Keratinocyte (primary cell): ENCODE results near the gene UNC13B. TPM values are rescaled to one million over a fixed set of nuclear protein-coding genes. Genes with fewer than 3 reads are reported as not detected.

ENCODE experiments used
- DNase-seq: peaks from one replicate; pipeline ENCODE4 v3.0.0-alpha.2; 2011; ENCODE audit warnings: low read depth, missing footprints, low spot score
- FAIRE-seq: peaks from 2 replicates; lab custom pipeline; 2011; peaks lifted over from hg19 to GRCh38; lab: Jason Lieb, UNC
- H2AFZ ChIP-seq: 2 replicates; pipeline ENCODE4 v1.6.0; 2012; ENCODE audit warnings: low read length, control low read depth, inconsistent platforms; ENCODE audit not compliant: control insufficient read depth
- H3K27ac ChIP-seq: 2 replicates; pipeline ENCODE4 v1.5.1; 2011; ENCODE audit warnings: low read length; ENCODE audit not compliant: control insufficient read depth, insufficient read depth
- H3K27me3 ChIP-seq: 3 replicates; pipeline ENCODE4 v1.6.0; 2011; ENCODE audit warnings: low read length; ENCODE audit not compliant: control insufficient read depth, insufficient read depth; ENCODE audit errors: extremely low read depth
- H3K36me3 ChIP-seq, 2 experiments: 2 replicates in 1 of 2; 3 replicates in 1 of 2; pipeline ENCODE4 v1.5.1; 2011; ENCODE audit warnings: low read length in 2 of 2, mild to moderate bottlenecking in 1 of 2; ENCODE audit not compliant: control insufficient read depth in 2 of 2, insufficient read depth in 2 of 2; ENCODE audit errors: extremely low read depth in 1 of 2
- H3K4me1 ChIP-seq: 3 replicates; pipeline ENCODE4 v1.5.1; 2011; ENCODE audit warnings: low read length; ENCODE audit not compliant: control insufficient read depth, insufficient read depth; ENCODE audit errors: extremely low read depth
- H3K4me2 ChIP-seq: 3 replicates; pipeline ENCODE4 v1.6.0; 2011; ENCODE audit warnings: low read depth, low read length; ENCODE audit not compliant: control insufficient read depth, insufficient read depth; ENCODE audit errors: extremely low read depth
- H3K4me3 ChIP-seq, 3 experiments: fragments of 200-600 bp in 1 of 3; sonication (generic) in 1 of 3; 2 replicates in 2 of 3; 3 replicates in 1 of 3; pipeline ENCODE4 v1.5.1; 2011 to 2016; ENCODE audit warnings: low read length in 3 of 3, mild to moderate bottlenecking in 3 of 3, control low read depth in 2 of 3, inconsistent platforms in 1 of 3, low read depth in 1 of 3, mixed read lengths in 1 of 3, mixed run types in 1 of 3, moderate library complexity in 1 of 3; ENCODE audit not compliant: control insufficient read depth in 2 of 3, insufficient read depth in 2 of 3; ENCODE audit errors: extremely low read depth in 1 of 3
- H3K79me2 ChIP-seq: 2 replicates; pipeline ENCODE4 v1.6.0; 2012; ENCODE audit warnings: low read length; ENCODE audit not compliant: control insufficient read depth, insufficient read depth
- H3K9ac ChIP-seq: 3 replicates; pipeline ENCODE4 v1.6.0; 2011; ENCODE audit warnings: low read length; ENCODE audit not compliant: control insufficient read depth, insufficient read depth; ENCODE audit errors: extremely low read depth
- H3K9me1 ChIP-seq: 3 replicates; pipeline ENCODE4 v1.6.0; 2011; ENCODE audit warnings: low read length; ENCODE audit not compliant: control insufficient read depth, insufficient read depth; ENCODE audit errors: extremely low read depth
- H3K9me3 ChIP-seq: 2 replicates; pipeline ENCODE4 v1.5.1; 2012; ENCODE audit warnings: low read depth, low read length; ENCODE audit not compliant: control insufficient read depth
- H4K20me1 ChIP-seq: 3 replicates; pipeline ENCODE4 v1.6.0; 2011; ENCODE audit warnings: low read length; ENCODE audit not compliant: control insufficient read depth, insufficient read depth; ENCODE audit errors: extremely low read depth
- EZH2 ChIP-seq: IDR thresholded peaks from one replicate; pipeline ENCODE4 v1.6.1; 2012; ENCODE audit warnings: inconsistent platforms, mild to moderate bottlenecking, low read length, moderate library complexity
- dilution Hi-C: fragments of 300-500 bp; cut with MboI; formaldehyde crosslinking; loops from one replicate; pipeline ENCODE4 v1.7.0; 2020; ENCODE audit warnings: low sequenced_read_pairs; ENCODE audit not compliant: extremely low pct_ligation_motif_present
- polyA plus RNA-seq, 5 experiments: library from polyadenylated mRNA; depleted of rRNA in 3 of 5; stranded (reverse) in 3 of 5; stranded (forward) in 1 of 5; unstranded in 1 of 5; fragments of >200 nt; gene quantifications; 1 replicate in 1 of 5; 2 replicates in 3 of 5; 3 replicates in 1 of 5; pipeline versions ENCODE4 v1.2.1 to v1.2.3, GENCODE V29; 2011 to 2012; ENCODE audit warnings: missing spikeins in 2 of 5, low read depth in 1 of 5, low replicate concordance in 1 of 5
- TF ChIP-seq, protein P1 (sequence below), 3 experiments: IDR thresholded peaks in 1 of 3; conservative IDR thresholded peaks in 1 of 3; optimal IDR thresholded peaks in 1 of 3; 2 replicates in 2 of 3; 3 replicates in 1 of 3; pipeline versions ENCODE3 to v1.5.1; 2011; ENCODE audit warnings: low read length in 3 of 3, mild to moderate bottlenecking in 3 of 3, moderate library complexity in 2 of 3, control low read depth in 1 of 3, inconsistent platforms in 1 of 3; ENCODE audit not compliant: insufficient read depth in 2 of 3; ENCODE audit errors: extremely low read depth in 1 of 3

Gene UNC13B
- polyA plus RNA-seq, 1 donor (not counting 4 experiments of a cell fraction or from before 2014, with no cell fraction given), result 9.3 TPM

DNA sequence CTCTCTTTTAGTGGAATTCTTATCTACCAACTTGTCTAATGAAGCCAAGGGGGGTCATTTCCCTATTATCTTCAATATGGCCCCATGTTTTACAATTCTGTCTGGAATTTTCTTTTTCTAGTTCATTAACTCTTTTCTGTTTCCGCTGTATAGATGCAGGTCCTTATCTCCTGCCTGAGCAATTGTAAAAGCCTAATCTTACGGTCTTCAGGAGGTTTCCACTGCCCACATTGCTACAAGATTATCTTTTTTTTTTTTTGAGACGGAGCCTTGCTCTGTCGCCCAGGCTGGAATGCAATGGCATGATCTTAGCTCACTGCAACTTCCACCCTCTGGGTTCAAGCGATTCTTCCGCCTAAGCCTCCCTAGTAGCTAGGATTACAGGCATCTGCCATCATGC, 132.3 kb downstream of the UNC13B start:
- Histone ChIP-seq H2AFZ (no peak overlapping the region), H3K4me1 (peaks cover 2% of the 10 kb centered on the region), H3K27ac (no peak overlapping the region), H3K4me3 (no peak overlapping the region), H4K20me1 (no peaks in the 10 kb centered on the region), H3K27me3 (no peaks in the 10 kb centered on the region), H3K9ac (no peak overlapping the region), H3K9me1 (no peaks in the 10 kb centered on the region), H3K4me2 (no peak overlapping the region), H3K36me3 (no peaks in the 10 kb centered on the region), H3K9me3 (no peaks in the 10 kb centered on the region), H3K79me2 (no peaks in the 10 kb centered on the region)
- TF ChIP-seq EZH2, result no peak
- TF ChIP-seq, protein P1, sequence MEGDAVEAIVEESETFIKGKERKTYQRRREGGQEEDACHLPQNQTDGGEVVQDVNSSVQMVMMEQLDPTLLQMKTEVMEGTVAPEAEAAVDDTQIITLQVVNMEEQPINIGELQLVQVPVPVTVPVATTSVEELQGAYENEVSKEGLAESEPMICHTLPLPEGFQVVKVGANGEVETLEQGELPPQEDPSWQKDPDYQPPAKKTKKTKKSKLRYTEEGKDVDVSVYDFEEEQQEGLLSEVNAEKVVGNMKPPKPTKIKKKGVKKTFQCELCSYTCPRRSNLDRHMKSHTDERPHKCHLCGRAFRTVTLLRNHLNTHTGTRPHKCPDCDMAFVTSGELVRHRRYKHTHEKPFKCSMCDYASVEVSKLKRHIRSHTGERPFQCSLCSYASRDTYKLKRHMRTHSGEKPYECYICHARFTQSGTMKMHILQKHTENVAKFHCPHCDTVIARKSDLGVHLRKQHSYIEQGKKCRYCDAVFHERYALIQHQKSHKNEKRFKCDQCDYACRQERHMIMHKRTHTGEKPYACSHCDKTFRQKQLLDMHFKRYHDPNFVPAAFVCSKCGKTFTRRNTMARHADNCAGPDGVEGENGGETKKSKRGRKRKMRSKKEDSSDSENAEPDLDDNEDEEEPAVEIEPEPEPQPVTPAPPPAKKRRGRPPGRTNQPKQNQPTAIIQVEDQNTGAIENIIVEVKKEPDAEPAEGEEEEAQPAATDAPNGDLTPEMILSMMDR (optimal IDR thresholded peaks at IDR 0.05 in 1 of 3, IDR thresholded peaks at IDR 0.05 in 1 of 3, conservative IDR thresholded peaks at IDR 0.05 in 1 of 3; ENCODE audit: extremely low read depth in 1 of 3, insufficient read depth in 2 of 3, low read length in 3 of 3), result no peak
- FAIRE-seq (no peak), DNase-seq (no peak)
- dilution Hi-C loops, result no loop called here

DNA sequence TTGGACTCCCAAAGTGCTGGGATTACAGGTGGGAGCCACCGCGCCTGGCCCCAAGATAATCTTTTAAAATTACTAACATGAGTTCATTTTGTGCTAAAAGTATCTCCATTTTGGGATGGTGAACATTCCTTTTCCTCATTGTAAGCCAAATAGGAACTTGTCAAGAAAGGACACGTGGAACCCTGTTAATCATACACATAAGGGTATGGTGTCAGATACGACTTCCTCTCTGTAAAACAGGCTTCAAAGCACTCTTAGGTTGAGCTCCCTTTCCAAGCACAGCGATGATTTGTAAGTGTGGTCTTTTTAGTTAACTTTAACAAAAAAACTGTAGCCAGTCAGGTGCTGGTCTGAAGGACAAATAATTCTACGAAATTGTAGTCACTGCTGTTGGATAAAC, 132.7 kb downstream of the UNC13B start:
- Histone ChIP-seq H2AFZ (no peak overlapping the region), H3K4me2 (no peak overlapping the region), H3K9me1 (no peaks in the 10 kb centered on the region), H3K4me3 (no peak overlapping the region), H3K9me3 (no peaks in the 10 kb centered on the region), H4K20me1 (no peaks in the 10 kb centered on the region), H3K27ac (no peak overlapping the region), H3K27me3 (no peaks in the 10 kb centered on the region), H3K9ac (no peak overlapping the region), H3K4me1 (no peaks in the 10 kb centered on the region), H3K36me3 (no peaks in the 10 kb centered on the region), H3K79me2 (no peaks in the 10 kb centered on the region)
- TF ChIP-seq, protein P1 (optimal IDR thresholded peaks at IDR 0.05 in 1 of 3, IDR thresholded peaks at IDR 0.05 in 1 of 3, conservative IDR thresholded peaks at IDR 0.05 in 1 of 3; ENCODE audit: extremely low read depth in 1 of 3, insufficient read depth in 2 of 3, low read length in 3 of 3), result no peak
- TF ChIP-seq EZH2, result no peak
- dilution Hi-C loops, result no loop called here
- no peak for FAIRE-seq
- DNase-seq, result no peak
